IPS-18a (cell line): Measurements from ENCODE around the gene EXOC2.

ENCODE experiments used
- H3K27ac ChIP-seq: one replicate; pipeline ENCODE4 v1.5.1; 2013; ENCODE audit warnings: low read length
- H3K27me3 ChIP-seq: one replicate; pipeline ENCODE4 v1.6.1; 2013; ENCODE audit warnings: mild to moderate bottlenecking, low read length; ENCODE audit not compliant: control insufficient read depth, insufficient read depth
- H3K36me3 ChIP-seq: one replicate; pipeline ENCODE4 v1.6.1; 2013; ENCODE audit warnings: low read depth, low read length; ENCODE audit not compliant: control insufficient read depth
- H3K4me1 ChIP-seq: one replicate; pipeline ENCODE4 v1.6.1; 2013; ENCODE audit warnings: low read depth, low read length; ENCODE audit not compliant: control insufficient read depth
- H3K4me3 ChIP-seq: one replicate; pipeline ENCODE4 v1.5.1; 2013; ENCODE audit warnings: low read length
- H3K9ac ChIP-seq: one replicate; pipeline ENCODE4 v1.6.1; 2013; ENCODE audit warnings: mild to moderate bottlenecking, low read length, moderate library complexity
- H3K9me3 ChIP-seq: one replicate; pipeline ENCODE4 v1.6.1; 2013; ENCODE audit warnings: low read depth, low read length; ENCODE audit not compliant: control insufficient read depth

The EXOC2 gene

DNA sequence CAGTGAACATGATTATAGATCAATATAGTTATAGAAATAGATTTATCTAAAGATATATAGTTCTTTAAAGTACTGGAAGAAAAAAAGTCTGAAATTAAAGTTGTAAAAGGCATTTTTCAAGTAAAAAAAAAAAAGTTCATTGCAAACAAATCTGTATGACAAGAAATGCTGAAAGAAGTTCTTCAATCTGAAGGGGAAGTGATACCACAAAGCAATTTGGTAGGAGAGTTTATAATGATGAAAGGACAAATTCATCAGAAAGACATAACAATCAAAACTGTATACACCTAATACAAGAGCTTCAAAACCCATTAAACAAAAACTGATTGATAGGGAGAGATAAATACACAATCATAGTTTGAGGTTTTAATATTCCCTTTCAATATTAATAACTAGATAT is 50.1 kb downstream of the EXOC2 start:
- Histone ChIP-seq H3K36me3 (no peaks in the 10 kb centered on the region), H3K4me3 (no peak overlapping the region), H3K27me3 (no peaks in the 10 kb centered on the region), H3K9ac (no peak overlapping the region), H3K4me1 (peaks cover 3% of the 10 kb centered on the region), H3K27ac (no peak overlapping the region), H3K9me3 (no peaks in the 10 kb centered on the region)

DNA sequence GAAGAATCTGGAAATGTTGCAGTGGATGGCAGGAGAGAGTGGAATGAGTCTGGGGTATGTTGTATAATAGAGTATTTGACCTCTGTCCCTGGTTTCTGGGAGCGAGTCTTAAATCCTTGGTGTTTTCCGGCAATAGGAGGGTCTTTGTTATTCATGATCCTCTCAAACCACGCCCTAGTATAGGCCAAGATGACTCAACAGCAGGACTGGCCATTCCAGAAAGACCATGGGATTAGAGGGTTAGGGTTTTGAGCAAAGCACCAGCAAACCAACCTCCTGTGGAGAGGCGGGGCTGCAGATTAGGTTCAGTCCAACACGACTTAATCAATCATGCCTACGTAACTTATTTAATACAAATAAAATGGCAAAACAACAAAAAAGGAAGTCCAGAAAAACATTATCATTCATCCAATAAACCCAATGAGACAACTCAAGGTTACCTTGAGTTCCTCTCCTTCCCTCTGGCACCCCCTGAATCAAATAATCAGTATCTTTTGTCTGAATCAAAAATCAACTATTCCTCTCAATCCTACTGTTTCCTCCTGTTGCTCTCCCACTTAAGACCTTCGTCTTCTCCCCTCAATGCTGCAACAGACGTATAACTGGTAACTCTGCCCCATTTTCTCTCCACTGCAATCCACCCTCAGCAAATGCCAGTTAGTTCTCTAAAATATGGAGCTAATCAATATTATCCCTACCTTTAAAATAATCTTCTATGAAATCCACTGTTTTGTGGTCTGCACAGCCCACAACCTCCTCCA is 51.5 kb downstream of the EXOC2 start:
- Histone ChIP-seq H3K9me3 (no peaks in the 10 kb centered on the region), H3K9ac (no peak overlapping the region), H3K4me3 (no peak overlapping the region), H3K27me3 (no peaks in the 10 kb centered on the region), H3K4me1 (peaks cover 3% of the 10 kb centered on the region), H3K27ac (no peak overlapping the region), H3K36me3 (no peaks in the 10 kb centered on the region)

DNA sequence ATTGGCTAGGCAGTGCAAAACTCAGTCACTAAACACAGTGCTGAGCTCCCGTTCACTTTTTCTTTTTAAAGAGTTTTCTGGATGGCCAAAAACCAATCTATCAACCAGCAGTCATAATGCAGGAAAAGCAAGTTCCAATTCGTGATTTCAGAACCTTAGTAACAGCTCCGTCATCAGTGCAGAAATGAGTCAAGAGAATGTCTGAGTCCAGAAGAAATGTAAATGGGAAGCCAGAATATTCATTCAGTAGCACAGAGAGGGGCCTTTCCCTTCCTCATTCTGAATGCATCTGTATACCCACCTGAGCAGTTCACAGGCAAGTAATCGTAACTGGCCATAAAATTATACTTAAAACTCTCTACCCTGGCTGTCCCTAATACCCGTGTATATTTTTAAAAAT is 56.5 kb downstream of the EXOC2 start:
- no peak overlapping the region for H3K27ac ChIP-seq

DNA sequence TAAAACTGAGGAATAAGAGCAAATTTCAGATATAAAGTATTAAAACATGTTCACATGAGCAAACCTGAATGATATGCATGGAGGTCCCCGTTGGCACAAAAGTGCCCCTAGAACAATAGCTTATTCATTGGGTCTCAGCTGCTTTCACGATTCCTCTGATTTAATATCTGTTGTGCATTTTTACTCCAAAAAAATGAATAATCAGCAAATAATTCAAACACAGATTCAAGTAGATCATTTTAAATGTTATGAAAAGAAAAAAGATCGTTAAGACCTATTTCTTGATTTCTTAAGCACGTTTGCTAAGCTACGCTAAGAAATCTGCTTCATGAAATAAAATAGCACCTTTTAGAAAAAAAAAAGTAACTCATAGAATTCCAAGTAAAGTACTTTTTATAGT is 57.7 kb downstream of the EXOC2 start:
- no peaks in the 10 kb centered on the region for H3K9me3 ChIP-seq
- peaks cover 8% of the 10 kb centered on the region for H3K36me3 ChIP-seq
- H3K27me3 ChIP-seq = no peaks in the 10 kb centered on the region
- no peak overlapping the region for H3K9ac ChIP-seq
- no peaks in the 10 kb centered on the region for H3K4me1 ChIP-seq
- no peak overlapping the region for H3K4me3 ChIP-seq
- H3K27ac ChIP-seq = no peak overlapping the region

More for the DNA sequence above, 56.5 kb downstream of the EXOC2 start:
- Histone ChIP-seq H3K9ac (no peak overlapping the region), H3K9me3 (no peaks in the 10 kb centered on the region), H3K36me3 (peaks cover 4% of the 10 kb centered on the region), H3K4me1 (peaks cover 3% of the 10 kb centered on the region), H3K4me3 (no peak overlapping the region), H3K27me3 (no peaks in the 10 kb centered on the region)

DNA sequence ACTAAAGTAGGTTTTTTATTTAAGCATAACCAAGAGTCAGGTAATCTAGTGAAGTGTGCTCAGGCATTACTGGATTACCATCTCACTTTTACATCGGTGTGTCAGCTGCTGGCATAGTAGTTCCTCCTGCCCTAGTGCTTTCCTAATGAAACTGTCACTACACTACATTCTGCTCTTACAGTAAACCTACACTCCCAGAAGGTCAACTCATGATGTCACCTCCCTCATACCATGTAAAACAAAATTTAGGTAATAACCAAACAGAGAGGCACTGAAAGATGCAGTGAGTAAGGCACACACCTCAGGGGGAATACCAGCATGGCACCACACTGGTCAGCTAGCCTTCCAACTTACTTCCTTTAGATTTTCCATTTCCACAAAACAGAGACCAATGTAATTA is 59.3 kb downstream of the EXOC2 start:
- H3K9me3 ChIP-seq = no peaks in the 10 kb centered on the region
- H3K4me3 ChIP-seq = no peak overlapping the region
- H3K27ac ChIP-seq = no peak overlapping the region
- H3K36me3 ChIP-seq = peaks cover 8% of the 10 kb centered on the region
- no peak overlapping the region for H3K9ac ChIP-seq
- H3K4me1 ChIP-seq = no peaks in the 10 kb centered on the region
- no peaks in the 10 kb centered on the region for H3K27me3 ChIP-seq

DNA sequence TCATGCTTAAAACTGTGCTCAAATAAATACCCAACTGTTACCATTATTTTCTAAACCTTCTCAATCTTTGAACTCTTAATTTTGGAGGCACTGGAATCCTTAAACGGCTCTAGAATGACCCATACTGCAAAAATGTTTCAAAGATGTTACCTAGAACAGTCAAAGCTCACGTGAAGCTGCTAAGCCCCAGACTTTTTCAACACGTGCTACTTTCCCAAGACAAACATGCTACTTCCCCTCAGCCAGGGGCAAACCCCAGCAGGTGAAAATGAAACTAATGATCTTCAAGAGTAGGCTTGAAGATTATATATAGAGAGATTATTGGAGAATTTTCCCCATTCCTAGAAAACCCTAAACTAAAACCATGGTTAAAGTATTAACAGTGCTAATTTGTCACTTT is 64.2 kb downstream of the EXOC2 start:
- Histone ChIP-seq H3K9me3 (no peaks in the 10 kb centered on the region), H3K36me3 (peaks cover 12% of the 10 kb centered on the region), H3K4me1 (peaks cover 9% of the 10 kb centered on the region)

GRCh38 chr6:626236-626635 is 66.7 kb downstream of the EXOC2 start:
- Histone ChIP-seq H3K4me3 (no peak overlapping the region), H3K27ac (no peak overlapping the region), H3K27me3 (no peaks in the 10 kb centered on the region), H3K9ac (no peak overlapping the region), H3K9me3 (no peaks in the 10 kb centered on the region), H3K36me3 (peaks cover 8% of the 10 kb centered on the region), H3K4me1 (peaks cover 9% of the 10 kb centered on the region)

More for the DNA sequence above, 64.2 kb downstream of the EXOC2 start:
- Histone ChIP-seq H3K4me3 (no peak overlapping the region), H3K9ac (no peak overlapping the region), H3K27ac (no peak overlapping the region), H3K27me3 (no peaks in the 10 kb centered on the region)

DNA sequence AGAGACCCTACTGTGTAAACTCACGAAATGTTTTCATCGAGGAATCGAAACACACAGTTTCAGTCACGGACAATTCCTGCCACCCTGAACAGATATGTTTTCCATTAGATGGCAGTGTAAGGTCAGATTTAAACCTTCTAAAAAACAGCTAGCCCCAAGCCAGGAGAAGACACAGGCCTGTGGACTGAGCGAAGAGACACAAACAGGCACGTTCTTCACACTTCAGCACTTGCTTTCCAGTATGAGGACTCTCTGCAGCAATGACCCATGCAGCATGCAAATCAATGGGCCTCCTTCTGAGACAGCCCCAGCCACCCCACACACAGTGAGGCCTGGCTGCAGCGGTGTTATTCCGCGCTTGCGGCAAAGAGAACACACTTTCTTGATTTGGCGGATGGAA is 68.0 kb downstream of the EXOC2 start:
- Histone ChIP-seq H3K27me3 (no peaks in the 10 kb centered on the region), H3K36me3 (peaks cover 3% of the 10 kb centered on the region), H3K27ac (no peak overlapping the region), H3K4me1 (peaks cover 9% of the 10 kb centered on the region), H3K9ac (no peak overlapping the region), H3K4me3 (no peak overlapping the region), H3K9me3 (no peaks in the 10 kb centered on the region)

DNA sequence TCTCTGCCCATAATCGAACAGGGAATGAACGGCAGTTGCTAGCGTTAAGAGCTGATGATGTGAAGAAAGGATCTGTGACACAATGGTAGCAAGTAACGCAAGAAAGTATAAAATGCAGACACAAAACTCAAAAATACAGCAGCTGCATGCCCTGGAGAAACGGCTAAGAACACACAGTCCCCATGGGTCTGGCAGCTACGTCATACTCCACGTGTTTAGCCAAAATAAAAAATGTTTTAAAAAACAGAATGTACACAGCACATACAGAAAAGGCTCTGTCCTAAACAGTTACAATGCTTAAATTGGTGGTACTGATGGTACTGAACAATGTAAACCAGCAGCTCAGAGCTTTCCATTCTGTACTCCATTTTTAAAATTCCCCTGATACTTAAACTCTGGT is 70.5 kb downstream of the EXOC2 start:
- Histone ChIP-seq H3K36me3 (peaks cover 4% of the 10 kb centered on the region), H3K9me3 (no peaks in the 10 kb centered on the region), H3K27ac (no peak overlapping the region), H3K4me3 (no peak overlapping the region), H3K27me3 (no peaks in the 10 kb centered on the region), H3K9ac (no peak overlapping the region), H3K4me1 (peaks cover 9% of the 10 kb centered on the region)

DNA sequence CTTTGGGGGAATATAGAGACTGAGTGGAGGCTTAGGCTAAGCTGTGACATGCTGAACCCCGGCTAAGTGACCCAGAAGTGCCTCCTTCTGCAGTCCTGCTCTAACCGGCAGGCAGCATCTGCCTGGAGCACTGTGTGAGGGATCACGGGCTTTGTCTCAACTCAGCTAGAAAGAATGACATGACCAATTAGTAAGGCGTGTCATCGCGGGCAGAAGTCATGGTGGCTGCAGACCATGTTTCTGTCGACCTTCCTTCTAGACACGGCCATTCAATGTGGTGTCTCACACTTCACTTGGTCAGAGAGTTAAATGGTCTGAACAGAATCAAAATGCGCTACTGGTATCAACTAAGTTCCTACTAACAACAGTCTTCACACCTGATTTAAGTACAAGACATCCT is 71.0 kb downstream of the EXOC2 start:
- H3K36me3 ChIP-seq = peaks cover 4% of the 10 kb centered on the region
- no peaks in the 10 kb centered on the region for H3K27me3 ChIP-seq
- H3K4me3 ChIP-seq = no peak overlapping the region
- H3K4me1 ChIP-seq = peaks cover 9% of the 10 kb centered on the region
- H3K9me3 ChIP-seq = no peaks in the 10 kb centered on the region
- H3K9ac ChIP-seq = no peak overlapping the region
- no peak overlapping the region for H3K27ac ChIP-seq

DNA sequence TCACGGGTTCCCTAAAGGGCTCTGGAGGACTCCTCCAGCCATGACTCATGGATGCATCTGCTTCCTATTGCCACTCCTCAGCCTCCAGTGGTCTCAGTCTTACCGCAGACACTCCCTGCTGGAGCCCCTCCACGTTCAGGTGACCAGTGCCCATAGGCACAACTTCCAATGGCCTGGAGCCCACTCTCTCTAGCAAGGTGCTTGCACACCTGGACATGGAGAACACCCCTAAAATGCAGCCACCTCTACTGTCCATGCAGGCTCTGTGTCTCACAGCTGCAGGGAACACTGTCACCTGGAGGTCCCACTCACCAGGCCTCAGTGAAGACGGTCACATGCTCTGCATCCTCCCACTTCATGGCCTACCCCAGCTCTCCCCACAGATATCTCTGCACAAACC is 72.0 kb downstream of the EXOC2 start:
- Histone ChIP-seq H3K9me3 (no peaks in the 10 kb centered on the region), H3K27me3 (no peaks in the 10 kb centered on the region), H3K27ac (no peak overlapping the region), H3K4me3 (no peak overlapping the region), H3K4me1 (peaks cover 9% of the 10 kb centered on the region), H3K9ac (no peak overlapping the region), H3K36me3 (peaks cover 4% of the 10 kb centered on the region)

DNA sequence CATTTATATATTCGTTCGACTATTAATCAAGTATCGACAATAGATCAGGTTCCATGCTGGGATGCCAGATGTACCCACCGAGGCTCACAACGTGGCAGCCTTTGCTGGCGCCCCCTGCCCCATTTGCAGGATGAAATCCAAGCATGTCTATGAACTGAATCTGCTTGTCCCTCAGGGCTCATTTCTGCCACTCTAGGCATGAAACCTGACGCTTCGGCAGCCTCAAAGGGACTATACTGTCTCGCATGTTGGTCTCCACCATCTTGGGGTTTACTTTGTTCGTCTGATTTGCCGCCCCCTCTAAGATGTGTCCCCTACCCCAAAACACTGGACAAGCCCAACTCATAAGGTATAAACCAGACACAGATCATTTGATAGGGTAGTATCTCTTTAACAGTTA is 72.8 kb downstream of the EXOC2 start:
- Histone ChIP-seq H3K4me1 (peaks cover 4% of the 10 kb centered on the region), H3K27ac (no peak overlapping the region), H3K9me3 (no peaks in the 10 kb centered on the region), H3K27me3 (no peaks in the 10 kb centered on the region), H3K4me3 (no peak overlapping the region), H3K36me3 (peaks cover 4% of the 10 kb centered on the region), H3K9ac (no peak overlapping the region)
